ENCODE results near the gene APMAP.

DNA sequence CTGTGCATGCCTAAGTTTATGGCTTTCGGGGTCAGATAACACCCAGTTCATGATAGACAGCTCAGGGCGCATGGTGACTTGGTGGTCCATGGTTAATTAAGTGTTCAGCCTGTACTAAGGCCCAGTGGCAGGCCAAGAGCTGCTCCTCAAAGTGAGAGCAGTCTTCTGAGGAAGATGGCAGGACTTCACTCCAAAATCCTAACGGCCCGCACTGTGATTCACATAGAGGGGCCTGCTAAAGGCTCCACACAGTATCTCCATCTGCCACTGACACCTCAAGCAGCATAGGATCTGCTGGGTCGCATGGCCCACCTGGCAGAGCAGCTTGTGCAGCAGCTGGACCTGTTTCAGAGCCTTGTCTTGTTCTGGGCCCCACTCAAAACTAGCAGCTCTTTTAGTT is 54.1 kb downstream of the APMAP start:
- TF ChIP-seq POLR2A (IDR thresholded peaks at IDR 0.05), result no peak
- TF ChIP-seq, protein P1, sequence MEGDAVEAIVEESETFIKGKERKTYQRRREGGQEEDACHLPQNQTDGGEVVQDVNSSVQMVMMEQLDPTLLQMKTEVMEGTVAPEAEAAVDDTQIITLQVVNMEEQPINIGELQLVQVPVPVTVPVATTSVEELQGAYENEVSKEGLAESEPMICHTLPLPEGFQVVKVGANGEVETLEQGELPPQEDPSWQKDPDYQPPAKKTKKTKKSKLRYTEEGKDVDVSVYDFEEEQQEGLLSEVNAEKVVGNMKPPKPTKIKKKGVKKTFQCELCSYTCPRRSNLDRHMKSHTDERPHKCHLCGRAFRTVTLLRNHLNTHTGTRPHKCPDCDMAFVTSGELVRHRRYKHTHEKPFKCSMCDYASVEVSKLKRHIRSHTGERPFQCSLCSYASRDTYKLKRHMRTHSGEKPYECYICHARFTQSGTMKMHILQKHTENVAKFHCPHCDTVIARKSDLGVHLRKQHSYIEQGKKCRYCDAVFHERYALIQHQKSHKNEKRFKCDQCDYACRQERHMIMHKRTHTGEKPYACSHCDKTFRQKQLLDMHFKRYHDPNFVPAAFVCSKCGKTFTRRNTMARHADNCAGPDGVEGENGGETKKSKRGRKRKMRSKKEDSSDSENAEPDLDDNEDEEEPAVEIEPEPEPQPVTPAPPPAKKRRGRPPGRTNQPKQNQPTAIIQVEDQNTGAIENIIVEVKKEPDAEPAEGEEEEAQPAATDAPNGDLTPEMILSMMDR (IDR thresholded peaks at IDR 0.05), result no peak

Measured in testis (tissue), 2 donors.